GOT3 (cell line): ENCODE data around the gene PPP6R3.
"Not testable (repeated sequence)": the region's sequence is repeated elsewhere in the genome, so short reads cannot be mapped to it uniquely, and the experiment has no call there.

Experiments
- DNase-seq: peaks from one replicate; lab custom pipeline; 2025; ENCODE audit warnings: mixed read lengths; lab: John Stamatoyannopoulos, UW

The PPP6R3 gene

GRCh38 chr11:68460741-68461574, at the start of gene PPP6R3:
PPP6R3 (plus strand) TSS chr11:68460752; CDS start chr11:68537665, 76,913 bp downstream.
- no peak for DNase-seq

- DNase-seq, result no peak
Observed at GRCh38 chr11:68411501-68411991, 49.0 kb upstream of the PPP6R3 start.

GRCh38 chr11:68412593-68413475, 47.7 kb upstream of the PPP6R3 start:
- DNase-seq, result no peak

- DNase-seq, result no peak
Observed at GRCh38 chr11:68413591-68413999, 47.0 kb upstream of the PPP6R3 start.

- DNase-seq, result no peak
Observed at GRCh38 chr11:68414496-68415221, 45.9 kb upstream of the PPP6R3 start.

- DNase-seq, result no peak
Observed at GRCh38 chr11:68416070-68416578, 44.4 kb upstream of the PPP6R3 start.

- DNase-seq, result no peak
Observed at GRCh38 chr11:68418648-68419047, 41.9 kb upstream of the PPP6R3 start.

- no peak for DNase-seq
Observed at GRCh38 chr11:68420171-68420570, 40.4 kb upstream of the PPP6R3 start.

- no peak for DNase-seq
Observed at GRCh38 chr11:68423481-68423880, 37.1 kb upstream of the PPP6R3 start.

GRCh38 chr11:68424101-68424632, 36.4 kb upstream of the PPP6R3 start:
- no peak for DNase-seq

GRCh38 chr11:68424981-68425865, 35.3 kb upstream of the PPP6R3 start:
- DNase-seq, result no peak

- DNase-seq, result no peak
Observed at GRCh38 chr11:68425866-68426380, 34.6 kb upstream of the PPP6R3 start.

GRCh38 chr11:68429661-68430060, 30.9 kb upstream of the PPP6R3 start:
- DNase-seq, result no peak

GRCh38 chr11:68430384-68430783, 30.2 kb upstream of the PPP6R3 start:
- no peak for DNase-seq

GRCh38 chr11:68430801-68431200, 29.8 kb upstream of the PPP6R3 start:
- no peak for DNase-seq

GRCh38 chr11:68431984-68432645, 28.4 kb upstream of the PPP6R3 start:
- no peak for DNase-seq

- no peak for DNase-seq
Observed at GRCh38 chr11:68432874-68433273, 27.7 kb upstream of the PPP6R3 start.

- DNase-seq, result no peak
Observed at GRCh38 chr11:68433541-68433940, 27.0 kb upstream of the PPP6R3 start.

GRCh38 chr11:68434159-68434558, 26.4 kb upstream of the PPP6R3 start:
- not testable (repeated sequence) for DNase-seq
